T-helper 17 cell (primary cell): ENCODE measurements around the gene PRKRA. TPM values are rescaled to one million over a fixed set of nuclear protein-coding genes. Genes with fewer than 3 reads are reported as not detected.
"Not testable (repeated sequence)": the region's sequence is repeated elsewhere in the genome, so short reads cannot be mapped to it uniquely, and the experiment has no call there.

ENCODE experiments used
- ATAC-seq: fragments of 150-1000 bp; cut with Tn5 transposase; 2 replicates; pipeline ENCODE4 v1.10.0; 2021; ENCODE audit warnings: mild to moderate bottlenecking, moderate library complexity
- DNase-seq, 3 donors: peaks; one replicate each; pipeline versions ENCODE4 v3.0.0 to v3.0.0-alpha.2; 2020 to 2021
- H3K9me3 ChIP-seq: one replicate; pipeline ENCODE4 v1.7.0; 2013; ENCODE audit warnings: low read length, mild to moderate bottlenecking; ENCODE audit not compliant: control insufficient read depth, poor library complexity, severe bottlenecking
- H3K27ac Mint-ChIP-seq: one replicate; pipeline ENCODE4 v1.8.0; 2022; ENCODE audit warnings: mild to moderate bottlenecking, moderate library complexity, mixed read lengths
- H3K27me3 Mint-ChIP-seq: one replicate; pipeline ENCODE4 v1.8.0; 2022; ENCODE audit warnings: mixed read lengths
- H3K36me3 Mint-ChIP-seq: one replicate; pipeline ENCODE4 v1.8.0; 2022; ENCODE audit warnings: low read depth, mixed read lengths
- H3K4me1 Mint-ChIP-seq: one replicate; pipeline ENCODE4 v1.8.0; 2022; ENCODE audit warnings: mild to moderate bottlenecking, mixed read lengths
- H3K4me3 Mint-ChIP-seq: one replicate; pipeline ENCODE4 v1.8.0; 2022; ENCODE audit warnings: mild to moderate bottlenecking, moderate library complexity, mixed read lengths
- total RNA-seq, 4 donors: library from RNA in 2 of 4; stranded (reverse) in 2 of 4; gene quantifications; one replicate each; pipeline ENCODE4 v1.2.3 and lab custom pipeline; 2022 to 2026

PRKRA gene
- total RNA-seq, 2 donors from 2014 or later: 110 to 119 TPM

DNA sequence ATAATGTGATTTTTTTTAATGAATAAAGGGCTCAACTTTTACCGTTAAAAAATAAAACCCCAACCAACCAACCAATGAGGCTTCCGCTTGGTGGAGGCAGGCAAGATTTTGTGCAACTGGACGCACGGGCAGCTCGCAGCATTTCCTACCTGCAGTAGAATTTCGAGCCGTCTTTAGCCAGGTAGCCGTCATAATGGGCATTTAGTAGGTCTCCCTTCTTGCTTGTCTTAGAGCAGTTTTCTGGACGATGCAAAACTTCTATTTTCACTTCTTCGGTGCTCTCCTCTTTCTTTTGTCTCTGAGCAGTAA is 27.1 kb upstream of the PRKRA start:
- ATAC-seq: no peak
- Mint-ChIP-seq H3K36me3 (peaks cover 2% of the 10 kb centered on the region), H3K27me3 (no peaks in the 10 kb centered on the region), H3K27ac (peak overlapping the region; percentile 99), H3K4me3 (peak overlapping the region; percentile 99), H3K4me1 (peaks cover 32% of the 10 kb centered on the region)
- DNase-seq: no peak
- H3K9me3 ChIP-seq: no peaks in the 10 kb centered on the region

DNA sequence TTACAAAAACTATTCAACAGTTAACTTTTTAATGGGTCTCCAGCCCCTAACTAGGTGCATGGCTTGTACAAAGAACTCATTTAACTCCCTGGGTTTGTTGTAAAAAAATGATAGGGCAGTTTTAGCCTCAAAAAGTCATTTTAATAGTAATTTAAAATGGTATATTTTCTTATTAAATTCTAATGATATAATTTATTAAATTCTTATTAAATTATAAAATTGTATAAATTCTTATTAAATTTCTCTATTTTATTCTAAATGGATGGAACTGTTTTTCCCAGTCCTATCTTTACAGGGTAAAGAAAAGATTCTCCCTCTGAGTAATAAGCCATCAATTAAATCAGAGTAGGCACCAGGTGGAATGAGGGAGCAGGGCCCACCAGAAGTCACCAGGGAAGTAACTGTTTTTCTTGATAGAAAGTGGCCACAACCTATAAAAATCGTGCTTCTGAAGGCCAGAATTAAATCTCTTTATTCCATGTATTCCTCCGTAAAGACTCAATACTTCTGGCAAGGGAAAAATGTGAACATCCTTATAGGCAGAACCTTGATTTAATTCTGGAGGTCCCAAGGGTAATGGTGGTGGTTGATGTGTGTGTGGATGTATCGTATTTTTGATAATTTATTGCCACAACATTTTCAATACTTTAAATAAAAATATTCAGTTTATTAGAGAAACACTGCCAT is 26.6 kb upstream of the PRKRA start:
- H3K9me3 ChIP-seq: no peaks in the 10 kb centered on the region
- DNase-seq: no peak
- no peak for ATAC-seq
- Mint-ChIP-seq H3K36me3 (peaks cover 2% of the 10 kb centered on the region), H3K27me3 (no peaks in the 10 kb centered on the region), H3K4me3 (peak overlapping the region; percentile 99), H3K27ac (peak overlapping the region; percentile 99), H3K4me1 (peaks cover 28% of the 10 kb centered on the region)

DNA sequence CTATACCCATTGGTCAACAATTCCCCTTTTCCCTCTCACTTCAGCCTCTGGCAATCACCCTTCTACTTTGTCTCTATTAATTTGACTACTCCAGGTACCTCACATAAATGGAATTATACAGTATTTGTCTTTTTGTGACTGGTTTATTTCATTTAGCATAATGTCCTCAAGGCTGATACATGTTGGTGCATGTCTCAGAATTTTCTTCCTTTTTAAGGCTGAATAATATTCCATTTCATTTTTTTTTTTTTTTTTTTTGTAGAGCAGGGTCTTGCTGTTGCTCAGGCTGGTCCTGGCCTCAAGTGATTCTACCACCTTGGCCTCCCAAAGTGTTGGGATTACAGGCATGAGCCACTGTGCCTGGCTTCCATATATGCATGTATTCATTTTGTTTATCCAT is 25.5 kb upstream of the PRKRA start:
- no peaks in the 10 kb centered on the region for H3K9me3 ChIP-seq
- DNase-seq (no peak), ATAC-seq (no peak)
- H3K27ac Mint-ChIP-seq: no peak overlapping the region
- H3K27me3 Mint-ChIP-seq: no peaks in the 10 kb centered on the region
- H3K36me3 Mint-ChIP-seq: peaks cover 2% of the 10 kb centered on the region
- H3K4me3 Mint-ChIP-seq: no peak overlapping the region
- H3K4me1 Mint-ChIP-seq: peaks cover 20% of the 10 kb centered on the region

DNA sequence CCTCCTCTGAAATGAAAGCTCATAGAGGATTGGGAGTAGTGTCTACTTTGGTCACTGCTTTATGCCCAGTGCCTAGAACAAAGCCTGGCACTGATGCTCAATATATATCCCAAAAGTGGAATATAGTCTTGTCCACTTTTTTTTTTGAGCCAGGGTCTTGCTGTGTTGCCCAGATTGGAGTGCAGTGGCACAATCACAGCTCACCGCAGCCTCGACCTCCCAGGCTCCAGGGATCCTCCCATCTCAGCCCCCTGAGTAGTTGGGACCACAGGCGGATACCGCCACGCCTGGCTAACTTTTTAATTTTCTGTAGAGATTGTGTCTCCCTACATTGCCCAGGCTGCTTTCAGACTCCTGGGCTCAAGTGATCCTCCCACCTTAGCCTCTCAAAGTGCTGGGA is 23.6 kb upstream of the PRKRA start:
- H3K9me3 ChIP-seq: no peaks in the 10 kb centered on the region
- peaks cover 2% of the 10 kb centered on the region for H3K36me3 Mint-ChIP-seq
- H3K27me3 Mint-ChIP-seq: no peaks in the 10 kb centered on the region
- H3K27ac Mint-ChIP-seq: no peak overlapping the region
- peak overlapping the region; percentile 5 for H3K4me3 Mint-ChIP-seq
- DNase-seq (no peak), ATAC-seq (no peak)
- H3K4me1 Mint-ChIP-seq: peaks cover 14% of the 10 kb centered on the region

DNA sequence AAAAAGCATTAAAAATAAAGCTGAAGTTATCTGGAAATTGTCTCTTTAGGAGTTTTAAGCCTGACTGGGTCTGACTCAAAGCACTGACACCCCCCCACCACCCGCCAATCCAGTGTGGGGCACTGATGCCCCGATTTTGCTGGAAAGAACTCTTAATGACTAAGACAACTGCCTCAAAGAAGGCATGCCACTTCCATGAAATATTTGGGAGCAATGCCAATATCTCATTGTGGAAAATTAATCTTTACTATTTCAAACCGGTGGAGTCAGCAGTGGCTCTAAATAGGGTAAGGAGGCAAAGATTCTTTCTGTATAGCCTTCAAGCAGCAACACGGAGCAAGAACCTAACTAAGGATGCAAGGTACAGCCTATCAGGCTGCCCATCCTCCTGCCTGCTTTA is 23.0 kb upstream of the PRKRA start:
- no peak for DNase-seq
- ATAC-seq: no peak
- no peaks in the 10 kb centered on the region for H3K9me3 ChIP-seq
- peaks cover 8% of the 10 kb centered on the region for H3K4me1 Mint-ChIP-seq
- no peak overlapping the region for H3K4me3 Mint-ChIP-seq
- H3K27me3 Mint-ChIP-seq: no peaks in the 10 kb centered on the region
- H3K27ac Mint-ChIP-seq: no peak overlapping the region
- H3K36me3 Mint-ChIP-seq: peaks cover 2% of the 10 kb centered on the region

DNA sequence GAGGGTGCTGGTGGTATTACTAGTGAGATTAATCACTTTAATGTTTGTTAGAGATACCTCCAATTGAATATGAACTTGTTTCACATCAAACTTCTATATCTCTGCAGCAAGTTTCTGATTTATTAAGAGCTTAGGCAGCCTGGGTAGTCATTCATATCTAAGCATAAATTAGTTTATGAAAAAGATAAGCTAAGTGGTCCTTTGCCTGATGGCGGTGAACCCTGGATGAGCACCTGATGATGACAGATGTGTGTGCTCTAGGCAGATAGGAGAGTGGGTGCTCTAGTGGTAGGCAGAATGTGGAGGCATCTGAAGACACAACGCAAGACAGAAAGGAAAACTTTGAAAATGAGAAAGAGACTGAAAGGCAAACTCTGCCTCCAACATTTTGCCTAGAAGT is 22.4 kb upstream of the PRKRA start:
- H3K4me1 Mint-ChIP-seq: peaks cover 4% of the 10 kb centered on the region
- no peak for DNase-seq
- no peaks in the 10 kb centered on the region for H3K36me3 Mint-ChIP-seq
- H3K27me3 Mint-ChIP-seq: no peaks in the 10 kb centered on the region
- ATAC-seq: no peak
- no peaks in the 10 kb centered on the region for H3K9me3 ChIP-seq
- H3K27ac Mint-ChIP-seq: no peak overlapping the region
- no peak overlapping the region for H3K4me3 Mint-ChIP-seq

DNA sequence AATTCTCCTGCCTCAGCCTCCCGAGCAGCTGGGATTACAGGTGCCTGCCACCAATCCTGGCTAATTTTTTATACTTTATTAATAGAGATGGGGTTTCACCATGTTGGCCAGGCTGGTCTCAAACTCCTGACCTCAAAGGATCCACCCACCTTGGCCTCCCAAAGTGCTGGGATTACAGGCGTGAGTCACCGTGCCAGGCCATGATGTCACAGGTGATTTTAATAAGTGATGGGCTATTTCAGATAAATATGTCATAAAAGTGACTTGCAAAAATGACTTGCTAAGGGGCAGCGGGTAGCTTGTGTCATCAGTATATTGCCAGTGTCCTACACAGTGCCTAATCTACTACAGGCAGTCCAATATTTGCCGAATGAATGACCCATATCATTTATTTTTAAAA is 20.3 kb upstream of the PRKRA start:
- DNase-seq, H3K27me3 Mint-ChIP-seq, H3K27ac Mint-ChIP-seq, H3K4me3 Mint-ChIP-seq, H3K36me3 Mint-ChIP-seq, H3K4me1 Mint-ChIP-seq, ATAC-seq, H3K9me3 ChIP-seq: not testable (repeated sequence)

DNA sequence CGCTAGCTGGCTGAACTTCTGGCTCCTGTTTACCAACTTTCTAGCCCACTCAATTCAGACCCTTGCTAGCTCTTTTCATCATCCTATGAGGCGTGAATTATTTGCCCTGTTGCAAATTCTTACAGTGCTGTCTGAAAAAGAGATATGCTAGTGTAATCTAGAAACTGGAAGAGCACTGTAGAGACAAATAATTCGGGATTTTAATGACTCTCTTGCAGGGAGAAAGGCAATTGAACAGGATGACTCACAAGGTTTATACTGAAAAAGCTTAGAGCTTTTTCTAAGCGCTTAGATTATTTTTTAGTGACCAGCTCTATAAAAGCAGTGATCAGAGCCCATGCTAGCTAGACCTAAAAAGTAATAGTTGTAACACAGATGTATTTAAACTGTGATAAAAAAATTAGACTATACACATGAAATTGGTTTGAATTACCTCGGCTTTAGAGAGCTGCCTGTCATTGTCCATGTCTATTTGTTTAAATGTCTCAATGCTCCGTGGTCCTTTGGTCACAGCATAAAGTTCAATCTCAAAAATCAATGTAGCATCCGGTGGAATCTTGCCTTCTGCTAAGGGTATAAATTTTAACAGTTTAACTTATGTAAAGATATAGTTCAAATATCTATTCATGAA is 18.4 kb upstream of the PRKRA start:
- Mint-ChIP-seq H3K27me3 (no peaks in the 10 kb centered on the region), H3K36me3 (no peaks in the 10 kb centered on the region)
- no peak for ATAC-seq

DNA sequence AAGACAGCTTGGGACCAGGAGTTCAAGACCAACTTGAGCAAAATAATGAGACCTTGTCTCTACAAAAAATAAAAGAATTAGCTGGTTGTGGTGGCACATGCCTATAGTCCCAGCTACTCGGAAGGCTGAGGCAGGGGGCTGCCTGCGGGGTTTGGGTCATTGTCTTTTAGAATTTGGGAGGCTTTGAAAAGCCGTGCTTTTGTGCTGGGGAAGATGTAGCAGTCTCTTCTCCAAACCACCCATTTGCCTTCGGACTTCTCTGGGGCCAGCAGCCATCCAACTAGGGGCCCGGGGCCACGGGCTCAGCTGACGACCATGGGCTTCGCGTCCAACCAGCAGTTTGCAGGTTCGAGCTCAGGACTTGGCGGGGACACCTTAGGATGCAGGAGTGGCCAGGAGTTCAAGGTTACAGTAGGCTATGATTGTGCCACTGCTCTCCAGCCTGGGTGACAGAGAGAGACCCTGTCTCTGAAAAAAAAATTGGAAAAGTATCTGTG is 6.5 kb upstream of the PRKRA start:
- ATAC-seq: no peak
- no peak for DNase-seq
- Mint-ChIP-seq H3K27me3 (no peaks in the 10 kb centered on the region), H3K4me1 (no peaks in the 10 kb centered on the region), H3K36me3 (no peaks in the 10 kb centered on the region), H3K27ac (no peak overlapping the region), H3K4me3 (no peak overlapping the region)
- H3K9me3 ChIP-seq: no peaks in the 10 kb centered on the region

More for the DNA sequence above, 18.4 kb upstream of the PRKRA start:
- Mint-ChIP-seq H3K4me3 (no peak overlapping the region), H3K27ac (no peak overlapping the region), H3K4me1 (no peaks in the 10 kb centered on the region)
- H3K9me3 ChIP-seq: no peaks in the 10 kb centered on the region
- DNase-seq: no peak

DNA sequence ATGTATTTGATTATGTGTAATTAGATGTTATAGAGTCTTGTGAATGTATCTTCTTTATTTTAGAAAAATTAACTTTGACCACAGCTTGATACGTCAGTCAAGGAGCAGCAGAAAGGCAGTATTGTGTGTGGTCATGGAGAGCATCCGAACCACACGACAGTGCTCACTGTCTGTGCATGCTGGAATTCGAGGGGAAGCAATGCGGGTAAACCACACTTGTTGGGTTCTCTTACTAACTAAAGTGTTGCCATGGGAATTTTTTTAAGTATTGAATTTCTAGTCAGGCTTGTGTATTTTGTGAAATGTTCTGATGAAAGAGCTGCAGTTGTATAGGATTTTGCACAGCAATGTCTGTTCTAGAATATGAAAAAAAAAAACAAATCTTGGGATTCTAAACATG is 5.0 kb upstream of the PRKRA start:
- no peak for DNase-seq
- Mint-ChIP-seq H3K27me3 (no peaks in the 10 kb centered on the region), H3K36me3 (no peaks in the 10 kb centered on the region), H3K4me3 (no peak overlapping the region), H3K27ac (no peak overlapping the region), H3K4me1 (peaks cover 6% of the 10 kb centered on the region)
- no peak for ATAC-seq
- no peaks in the 10 kb centered on the region for H3K9me3 ChIP-seq

DNA sequence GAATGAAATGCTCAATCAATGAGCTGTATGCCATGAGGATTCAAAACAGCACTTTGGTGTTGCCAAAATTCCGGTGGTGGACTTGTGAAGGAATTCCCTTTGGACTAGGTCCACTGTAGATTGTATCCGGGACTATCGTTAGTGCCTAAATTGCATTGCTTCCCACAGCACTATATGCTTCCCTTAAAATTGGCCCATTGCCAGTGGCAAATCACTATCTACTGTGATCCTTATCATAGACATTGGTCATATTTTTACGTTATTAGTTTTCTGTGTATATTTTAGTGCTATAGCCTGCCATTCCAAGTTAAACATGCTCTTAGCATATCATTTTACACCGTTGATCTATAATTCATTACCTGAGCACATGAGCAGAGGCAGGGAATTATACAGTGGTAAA is 1.9 kb upstream of the PRKRA start:
- H3K27ac Mint-ChIP-seq: no peak overlapping the region
- H3K9me3 ChIP-seq: no peaks in the 10 kb centered on the region
- DNase-seq: no peak
- H3K4me3 Mint-ChIP-seq: no peak overlapping the region
- no peak for ATAC-seq
- no peaks in the 10 kb centered on the region for H3K27me3 Mint-ChIP-seq
- H3K4me1 Mint-ChIP-seq: peaks cover 24% of the 10 kb centered on the region
- peaks cover 3% of the 10 kb centered on the region for H3K36me3 Mint-ChIP-seq

DNA sequence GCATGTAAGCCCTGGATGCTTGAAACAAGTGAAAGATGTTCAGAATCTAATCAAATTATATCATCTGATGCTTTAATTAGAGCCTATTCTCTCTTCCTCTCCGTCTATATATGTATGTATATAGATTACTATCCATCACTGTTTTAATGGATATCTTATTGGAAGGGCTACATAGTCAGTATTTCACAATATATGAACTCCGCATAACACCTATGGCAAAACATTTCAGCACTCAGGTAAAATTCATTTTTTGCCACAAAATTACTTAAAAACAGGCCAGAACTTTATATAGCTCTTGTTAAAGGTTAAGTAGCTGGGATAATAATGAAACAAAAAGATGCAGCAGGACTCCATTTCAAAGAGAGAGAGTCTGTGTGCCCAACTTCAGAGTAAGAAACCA is 1.4 kb upstream of the PRKRA start:
- ATAC-seq (no peak), DNase-seq (no peak)
- Mint-ChIP-seq H3K27ac (no peak overlapping the region), H3K4me1 (peaks cover 25% of the 10 kb centered on the region), H3K4me3 (peak overlapping the region; percentile 39), H3K27me3 (no peaks in the 10 kb centered on the region), H3K36me3 (peaks cover 3% of the 10 kb centered on the region)
- H3K9me3 ChIP-seq: no peaks in the 10 kb centered on the region

DNA sequence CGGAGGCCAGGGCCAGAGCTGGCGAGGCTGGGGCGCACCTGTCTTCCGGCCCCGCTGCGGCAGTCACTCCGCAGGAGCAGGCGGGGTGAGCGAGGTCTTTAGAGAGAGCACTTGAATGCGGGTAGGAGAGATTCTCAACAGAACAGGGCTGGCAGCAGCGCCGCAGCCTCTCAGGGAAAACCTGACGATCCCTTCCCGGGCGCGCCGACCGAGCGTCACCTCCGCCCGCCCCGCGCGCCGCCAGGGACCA is 526 bp downstream of the PRKRA start:
- ATAC-seq: peak; percentile 72
- peak in 2 of 3 donors; percentile 77 to 83 for DNase-seq
- Mint-ChIP-seq H3K4me3 (peak overlapping the region; percentile 93), H3K27me3 (no peaks in the 10 kb centered on the region), H3K27ac (peak overlapping the region; percentile 92), H3K4me1 (peaks cover 25% of the 10 kb centered on the region), H3K36me3 (peaks cover 3% of the 10 kb centered on the region)
- H3K9me3 ChIP-seq: no peaks in the 10 kb centered on the region
